ENCODE data around the gene KCNC1.

The KCNC1 gene

GRCh38 chr11:17769218-17769617 lies 34.6 kb downstream of the KCNC1 start:
- H3K27ac ChIP-seq: no peak overlapping the region
- no peak overlapping the region for H3K4me3 ChIP-seq (ENCODE audit: low read depth, low read length)
- H3K27me3 ChIP-seq (replicated peaks): no peaks in the 10 kb centered on the region
- DNase-seq: no peak
- TF ChIP-seq CTCF (IDR thresholded peaks at IDR 0.05; ENCODE audit: low read depth, low read length, missing control alignments): no peak
- no peaks in the 10 kb centered on the region for H3K36me3 ChIP-seq (replicated peaks)
- in situ Hi-C loops (cut with HindIII; ENCODE audit: low pct_ligation_motif_present, low sequenced_read_pairs): no loop called here

GRCh38 chr11:17770048-17770652 lies 35.6 kb downstream of the KCNC1 start:
- TF ChIP-seq CTCF (IDR thresholded peaks at IDR 0.05; ENCODE audit: low read depth, low read length, missing control alignments): no peak
- H3K27ac ChIP-seq: no peak overlapping the region
- no peaks in the 10 kb centered on the region for H3K27me3 ChIP-seq (replicated peaks)
- DNase-seq: no peak
- in situ Hi-C loops (cut with HindIII; ENCODE audit: low pct_ligation_motif_present, low sequenced_read_pairs): no loop called here
- H3K4me3 ChIP-seq (ENCODE audit: low read depth, low read length): no peak overlapping the region
- H3K36me3 ChIP-seq (replicated peaks): no peaks in the 10 kb centered on the region

GRCh38 chr11:17770917-17771316 lies 36.3 kb downstream of the KCNC1 start:
- no peak for DNase-seq
- Histone ChIP-seq H3K27me3 (replicated peaks) (no peaks in the 10 kb centered on the region), H3K36me3 (replicated peaks) (no peaks in the 10 kb centered on the region), H3K4me3 (ENCODE audit: low read depth, low read length) (no peak overlapping the region), H3K27ac (no peak overlapping the region)
- in situ Hi-C loops (cut with HindIII; ENCODE audit: low pct_ligation_motif_present, low sequenced_read_pairs): no loop called here
- TF ChIP-seq CTCF (IDR thresholded peaks at IDR 0.05; ENCODE audit: low read depth, low read length, missing control alignments): peak; percentile 38

GRCh38 chr11:17771415-17771814 lies 36.8 kb downstream of the KCNC1 start:
- no peak for TF ChIP-seq CTCF (IDR thresholded peaks at IDR 0.05; ENCODE audit: low read depth, low read length, missing control alignments)
- in situ Hi-C loops (cut with HindIII; ENCODE audit: low pct_ligation_motif_present, low sequenced_read_pairs): no loop called here

GRCh38 chr11:17771841-17772401 lies 37.3 kb downstream of the KCNC1 start:
- no peak for DNase-seq
- H3K27me3 ChIP-seq (replicated peaks): no peaks in the 10 kb centered on the region
- no peak overlapping the region for H3K4me3 ChIP-seq (ENCODE audit: low read depth, low read length)
- no peak for TF ChIP-seq CTCF (IDR thresholded peaks at IDR 0.05; ENCODE audit: low read depth, low read length, missing control alignments)
- H3K27ac ChIP-seq: no peak overlapping the region
- in situ Hi-C loops (cut with HindIII; ENCODE audit: low pct_ligation_motif_present, low sequenced_read_pairs): no loop called here
- H3K36me3 ChIP-seq (replicated peaks): no peaks in the 10 kb centered on the region

More at GRCh38 chr11:17771415-17771814, 36.8 kb downstream of the KCNC1 start:
- DNase-seq: no peak
- Histone ChIP-seq H3K4me3 (ENCODE audit: low read depth, low read length) (no peak overlapping the region), H3K27ac (no peak overlapping the region), H3K27me3 (replicated peaks) (no peaks in the 10 kb centered on the region), H3K36me3 (replicated peaks) (no peaks in the 10 kb centered on the region)
